ENCODE measurements around the gene PTRHD1.

The PTRHD1 gene

GRCh38 chr2:24779116-24779515 lies 14.1 kb downstream of the PTRHD1 start:
- H3K4ac ChIP-seq (ENCODE audit: low read depth, low read length), result no peak overlapping the region
- no peak overlapping the region for H3K27ac ChIP-seq (ENCODE audit: low read depth, low read length)

GRCh38 chr2:24774373-24774772 lies 18.8 kb downstream of the PTRHD1 start:
- no CpG with 5 or more reads among the region's 3 CpGs for WGBS (ENCODE audit: extremely low coverage, insufficient coverage, low lambda C conversion rate)
- Histone ChIP-seq H4K8ac (ENCODE audit: low read depth, low read length) (no peak overlapping the region), H3K23ac (ENCODE audit: low read length) (no peak overlapping the region)

More at GRCh38 chr2:24779116-24779515, 14.1 kb downstream of the PTRHD1 start:
- H3K79me2 ChIP-seq (ENCODE audit: control insufficient read depth, insufficient read depth, low read length), result no peaks in the 10 kb centered on the region
- no peak overlapping the region for H3K4me3 ChIP-seq (ENCODE audit: low read length)
- no peak overlapping the region for H3K9ac ChIP-seq (ENCODE audit: low read length)
- no peaks in the 10 kb centered on the region for H3K36me3 ChIP-seq (ENCODE audit: control insufficient read depth, insufficient read depth, low read length)
- no peak overlapping the region for H3K4me2 ChIP-seq (ENCODE audit: low read length)
- no peak overlapping the region for H4K8ac ChIP-seq (ENCODE audit: low read depth, low read length)
- no peaks in the 10 kb centered on the region for H3K79me1 ChIP-seq (ENCODE audit: low read length)
- no CpG with 5 or more reads among the region's 2 CpGs for WGBS (ENCODE audit: extremely low coverage, insufficient coverage, low lambda C conversion rate)
- no peak overlapping the region for H3K23ac ChIP-seq (ENCODE audit: low read length)
- no peak overlapping the region for H2BK15ac ChIP-seq (replicated peaks; ENCODE audit: low read depth)
- no peak overlapping the region for H3K18ac ChIP-seq (ENCODE audit: low read length)
- no peaks in the 10 kb centered on the region for H3K4me1 ChIP-seq (ENCODE audit: control insufficient read depth, low read depth, low read length)
- no peak overlapping the region for H2BK5ac ChIP-seq (ENCODE audit: low read length)
- DNase-seq, result no peak
- H3K27me3 ChIP-seq (ENCODE audit: insufficient read depth, low read length, poor library complexity), result no peaks in the 10 kb centered on the region
- H2BK120ac ChIP-seq (ENCODE audit: low read depth, low read length), result no peak overlapping the region
- H4K5ac ChIP-seq (ENCODE audit: low read length), result no peak overlapping the region
- no peak overlapping the region for H2AK5ac ChIP-seq (ENCODE audit: low read length)
- H3K56ac ChIP-seq (ENCODE audit: low read length), result no peak overlapping the region

GRCh38 chr2:24771764-24772586 lies 21.2 kb downstream of the PTRHD1 start:
- peak overlapping the region; percentile 88 for H3K27ac ChIP-seq (ENCODE audit: low read depth, low read length)

More at GRCh38 chr2:24774373-24774772, 18.8 kb downstream of the PTRHD1 start:
- Histone ChIP-seq H3K9ac (ENCODE audit: low read length) (no peak overlapping the region), H3K79me1 (ENCODE audit: low read length) (no peaks in the 10 kb centered on the region), H3K4me1 (ENCODE audit: control insufficient read depth, low read depth, low read length) (peaks cover 2% of the 10 kb centered on the region), H3K27me3 (ENCODE audit: insufficient read depth, low read length, poor library complexity) (no peaks in the 10 kb centered on the region), H3K4ac (ENCODE audit: low read depth, low read length) (no peak overlapping the region), H3K4me2 (ENCODE audit: low read length) (no peak overlapping the region), H3K4me3 (ENCODE audit: low read length) (no peak overlapping the region), H3K79me2 (ENCODE audit: control insufficient read depth, insufficient read depth, low read length) (no peaks in the 10 kb centered on the region), H2BK5ac (ENCODE audit: low read length) (no peak overlapping the region), H3K27ac (ENCODE audit: low read depth, low read length) (no peak overlapping the region), H2AK5ac (ENCODE audit: low read length) (no peak overlapping the region), H2BK120ac (ENCODE audit: low read depth, low read length) (no peak overlapping the region), H2BK15ac (replicated peaks; ENCODE audit: low read depth) (no peak overlapping the region), H3K56ac (ENCODE audit: low read length) (no peak overlapping the region), H3K36me3 (ENCODE audit: control insufficient read depth, insufficient read depth, low read length) (no peaks in the 10 kb centered on the region), H3K18ac (ENCODE audit: low read length) (peak overlapping the region; percentile 73), H4K5ac (ENCODE audit: low read length) (no peak overlapping the region)
- DNase-seq, result no peak

DNA sequence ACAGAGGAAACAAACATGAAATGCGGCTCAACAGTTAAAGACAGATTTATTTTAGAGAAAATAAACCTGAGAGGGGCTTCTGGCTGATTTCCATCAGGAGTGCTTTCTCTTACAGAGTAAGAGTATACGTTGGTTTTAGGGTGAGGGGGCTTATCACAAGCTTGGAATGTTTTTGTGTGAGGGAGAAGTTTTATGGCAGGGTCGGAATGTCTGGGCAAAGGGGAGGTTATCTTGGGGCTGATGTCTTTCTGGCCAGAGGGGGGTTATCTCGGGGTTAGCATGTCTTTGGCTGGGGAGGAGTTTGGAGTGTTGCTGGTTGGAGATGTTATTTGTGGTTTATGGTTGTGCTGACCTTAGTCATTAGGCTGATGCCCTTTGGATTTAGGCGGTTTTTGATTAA lies 22.1 kb downstream of the PTRHD1 start:
- no peak overlapping the region for H3K27ac ChIP-seq (ENCODE audit: low read depth, low read length)
- H3K79me2 ChIP-seq (ENCODE audit: control insufficient read depth, insufficient read depth, low read length), result no peaks in the 10 kb centered on the region
- H3K4ac ChIP-seq (ENCODE audit: low read depth, low read length), result no peak overlapping the region
- no peak overlapping the region for H3K18ac ChIP-seq (ENCODE audit: low read length)
- no peak overlapping the region for H3K23ac ChIP-seq (ENCODE audit: low read length)
- no peaks in the 10 kb centered on the region for H3K79me1 ChIP-seq (ENCODE audit: low read length)
- peak; percentile 60 for DNase-seq
- H2AK5ac ChIP-seq (ENCODE audit: low read length), result no peak overlapping the region
- no peak overlapping the region for H3K4me2 ChIP-seq (ENCODE audit: low read length)
- H4K5ac ChIP-seq (ENCODE audit: low read length), result no peak overlapping the region
- no peak overlapping the region for H3K56ac ChIP-seq (ENCODE audit: low read length)
- no peak overlapping the region for H3K9ac ChIP-seq (ENCODE audit: low read length)
- WGBS (ENCODE audit: extremely low coverage, insufficient coverage, low lambda C conversion rate), result no CpG with 5 or more reads among the region's 5 CpGs
- H3K4me1 ChIP-seq (ENCODE audit: control insufficient read depth, low read depth, low read length), result peaks cover 2% of the 10 kb centered on the region
- H4K8ac ChIP-seq (ENCODE audit: low read depth, low read length), result no peak overlapping the region
- no peak overlapping the region for H2BK120ac ChIP-seq (ENCODE audit: low read depth, low read length)
- no peaks in the 10 kb centered on the region for H3K36me3 ChIP-seq (ENCODE audit: control insufficient read depth, insufficient read depth, low read length)
- no peak overlapping the region for H2BK15ac ChIP-seq (replicated peaks; ENCODE audit: low read depth)
- no peak overlapping the region for H2BK5ac ChIP-seq (ENCODE audit: low read length)
- H3K4me3 ChIP-seq (ENCODE audit: low read length), result no peak overlapping the region
- no peaks in the 10 kb centered on the region for H3K27me3 ChIP-seq (ENCODE audit: insufficient read depth, low read length, poor library complexity)

More at GRCh38 chr2:24771764-24772586, 21.2 kb downstream of the PTRHD1 start:
- H3K79me2 ChIP-seq (ENCODE audit: control insufficient read depth, insufficient read depth, low read length), result no peaks in the 10 kb centered on the region
- no peak overlapping the region for H3K4me2 ChIP-seq (ENCODE audit: low read length)
- H3K4me1 ChIP-seq (ENCODE audit: control insufficient read depth, low read depth, low read length), result peaks cover 2% of the 10 kb centered on the region
- no peaks in the 10 kb centered on the region for H3K27me3 ChIP-seq (ENCODE audit: insufficient read depth, low read length, poor library complexity)
- H3K36me3 ChIP-seq (ENCODE audit: control insufficient read depth, insufficient read depth, low read length), result no peaks in the 10 kb centered on the region
- no peak overlapping the region for H3K18ac ChIP-seq (ENCODE audit: low read length)
- H2AK5ac ChIP-seq (ENCODE audit: low read length), result no peak overlapping the region
- H3K56ac ChIP-seq (ENCODE audit: low read length), result no peak overlapping the region
- peak overlapping the region; percentile 48 for H2BK5ac ChIP-seq (ENCODE audit: low read length)
- H4K8ac ChIP-seq (ENCODE audit: low read depth, low read length), result no peak overlapping the region
- H3K79me1 ChIP-seq (ENCODE audit: low read length), result no peaks in the 10 kb centered on the region
- no peak overlapping the region for H3K9ac ChIP-seq (ENCODE audit: low read length)
- H2BK120ac ChIP-seq (ENCODE audit: low read depth, low read length), result no peak overlapping the region
- H3K4ac ChIP-seq (ENCODE audit: low read depth, low read length), result no peak overlapping the region
- no peak overlapping the region for H3K4me3 ChIP-seq (ENCODE audit: low read length)
- H3K23ac ChIP-seq (ENCODE audit: low read length), result no peak overlapping the region
- H2BK15ac ChIP-seq (replicated peaks; ENCODE audit: low read depth), result no peak overlapping the region
- peak; percentile 96 for DNase-seq
- H4K5ac ChIP-seq (ENCODE audit: low read length), result no peak overlapping the region
- WGBS (ENCODE audit: extremely low coverage, insufficient coverage, low lambda C conversion rate), result no CpG with 5 or more reads among the region's 5 CpGs

DNA sequence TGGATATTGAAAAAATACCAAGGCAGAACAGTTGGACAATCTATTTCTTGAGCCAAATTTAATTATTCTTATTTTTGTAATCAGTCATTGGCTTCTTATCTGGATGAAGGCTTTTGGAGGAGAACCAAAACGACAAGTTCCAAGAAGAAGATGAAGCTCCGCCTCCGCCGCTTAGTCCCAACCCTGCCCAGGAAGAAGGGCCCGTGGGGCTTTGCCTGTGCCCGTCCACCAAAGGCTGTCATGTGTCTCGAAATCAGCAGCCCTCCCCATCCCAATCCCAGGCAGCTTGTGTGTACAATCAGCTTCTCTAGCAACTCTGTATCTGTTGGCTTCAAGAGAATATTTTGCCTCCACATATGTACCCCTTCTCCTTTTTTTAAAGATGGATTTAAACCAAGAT lies 24.6 kb downstream of the PTRHD1 start:
- Histone ChIP-seq H3K27me3 (ENCODE audit: insufficient read depth, low read length, poor library complexity) (no peaks in the 10 kb centered on the region), H3K23ac (ENCODE audit: low read length) (no peak overlapping the region), H3K4ac (ENCODE audit: low read depth, low read length) (no peak overlapping the region), H4K8ac (ENCODE audit: low read depth, low read length) (no peak overlapping the region), H3K4me3 (ENCODE audit: low read length) (no peak overlapping the region), H3K56ac (ENCODE audit: low read length) (no peak overlapping the region), H3K4me2 (ENCODE audit: low read length) (no peak overlapping the region), H3K79me2 (ENCODE audit: control insufficient read depth, insufficient read depth, low read length) (no peaks in the 10 kb centered on the region), H3K18ac (ENCODE audit: low read length) (no peak overlapping the region), H3K4me1 (ENCODE audit: control insufficient read depth, low read depth, low read length) (peaks cover 2% of the 10 kb centered on the region), H2BK120ac (ENCODE audit: low read depth, low read length) (no peak overlapping the region), H2BK15ac (replicated peaks; ENCODE audit: low read depth) (no peak overlapping the region), H3K27ac (ENCODE audit: low read depth, low read length) (no peak overlapping the region), H3K79me1 (ENCODE audit: low read length) (no peaks in the 10 kb centered on the region), H2BK5ac (ENCODE audit: low read length) (no peak overlapping the region), H2AK5ac (ENCODE audit: low read length) (no peak overlapping the region), H4K5ac (ENCODE audit: low read length) (no peak overlapping the region), H3K9ac (ENCODE audit: low read length) (no peak overlapping the region), H3K36me3 (ENCODE audit: control insufficient read depth, insufficient read depth, low read length) (no peaks in the 10 kb centered on the region)
- no peak for DNase-seq
- WGBS (ENCODE audit: extremely low coverage, insufficient coverage, low lambda C conversion rate), result no CpG with 5 or more reads among the region's 7 CpGs
